H1 (cell line): ENCODE data around the gene HSD11B1L. TPM values are rescaled to one million over a fixed set of nuclear protein-coding genes. Genes with fewer than 3 reads are reported as not detected.

Experiments
- CTCF ChIA-PET: fragments of 300-600 bp; sonication (Branson Sonifier 250); formaldehyde crosslinking; loops from one replicate; lab custom pipeline; 2021; ENCODE audit not compliant: partially characterized antibody; lab: Charles Lee
- POLR2A ChIA-PET: fragments of 300-600 bp; sonication (Branson Sonifier 250); formaldehyde crosslinking; loops from one replicate; lab custom pipeline; 2021; ENCODE audit warnings: inconsistent platforms; ENCODE audit not compliant: partially characterized antibody; lab: Charles Lee
- DNase-seq, 2 experiments: peaks; one replicate each; pipeline versions ENCODE4 v3.0.0 to v3.0.0-alpha.2; 2010 to 2022; ENCODE audit warnings: low spot score in 2 of 2, low read depth in 1 of 2, mixed read lengths in 1 of 2
- FAIRE-seq: peaks from 2 replicates; lab custom pipeline; 2011; peaks lifted over from hg19 to GRCh38; lab: Jason Lieb, UNC
- H2AFZ ChIP-seq: 2 replicates; pipeline ENCODE4 v1.8.1; 2012; ENCODE audit warnings: low read length, inconsistent platforms
- H2AK5ac ChIP-seq: 2 replicates; pipeline ENCODE4 v1.6.1; 2013; ENCODE audit warnings: low read depth, low read length
- H2BK120ac ChIP-seq: replicated peaks from 2 replicates; pipeline ENCODE3; 2013; ENCODE audit warnings: low read depth, low read length, inconsistent platforms
- H2BK12ac ChIP-seq: 2 replicates; pipeline ENCODE4 v1.6.1; 2013; ENCODE audit warnings: low read depth, low read length
- H2BK15ac ChIP-seq: 2 replicates; pipeline ENCODE4 v1.6.1; 2013; ENCODE audit warnings: low read length
- H2BK20ac ChIP-seq: 2 replicates; pipeline ENCODE4 v1.6.1; 2013; ENCODE audit warnings: low read length
- H2BK5ac ChIP-seq: 2 replicates; pipeline ENCODE4 v1.6.1; 2013; ENCODE audit warnings: low read depth, low read length
- H3K14ac ChIP-seq: 2 replicates; pipeline ENCODE4 v1.6.1; 2013; ENCODE audit warnings: inconsistent platforms; ENCODE audit not compliant: insufficient read length
- H3K18ac ChIP-seq: 2 replicates; pipeline ENCODE4 v1.6.1; 2013; ENCODE audit warnings: low read length; ENCODE audit errors: extremely low read depth
- H3K23ac ChIP-seq: 2 replicates; pipeline ENCODE4 v1.6.1; 2013; ENCODE audit warnings: inconsistent platforms; ENCODE audit not compliant: insufficient read length
- H3K23me2 ChIP-seq: 2 replicates; pipeline ENCODE4 v1.6.1; 2013; ENCODE audit warnings: low read depth, low read length
- H3K27ac ChIP-seq: 2 replicates; pipeline ENCODE4 v1.6.1; 2011; ENCODE audit warnings: low read depth, low read length, inconsistent platforms
- H3K27me3 ChIP-seq, 4 experiments: replicated peaks in 1 of 4; 1 replicate in 1 of 4; 2 replicates in 3 of 4; pipeline versions ENCODE4 v1.6.1 to v1.8.1; 2011 to 2013; ENCODE audit warnings: low read length in 3 of 4, mild to moderate bottlenecking in 3 of 4, inconsistent platforms in 2 of 4, mixed read lengths in 2 of 4, moderate library complexity in 1 of 4; ENCODE audit not compliant: control insufficient read depth in 3 of 4, insufficient read depth in 3 of 4; ENCODE audit errors: extremely low read depth in 1 of 4
- H3K36me3 ChIP-seq, 4 experiments: 2 replicates each; pipeline versions ENCODE4 v1.6.1 to v1.8.1; 2011 to 2013; ENCODE audit warnings: mild to moderate bottlenecking in 4 of 4, low read length in 3 of 4, moderate library complexity in 2 of 4, control low read depth in 1 of 4, inconsistent platforms in 1 of 4; ENCODE audit not compliant: insufficient read depth in 4 of 4, control insufficient read depth in 2 of 4
- H3K4ac ChIP-seq: replicated peaks from 2 replicates; pipeline ENCODE3; 2013; ENCODE audit warnings: low read length, low read depth, mixed read lengths, inconsistent platforms; ENCODE audit not compliant: insufficient read length
- H3K4me1 ChIP-seq, 4 experiments: replicated peaks in 1 of 4; 1 replicate in 1 of 4; 2 replicates in 3 of 4; pipeline versions ENCODE4 v1.6.1 to v1.8.1; 2011 to 2013; ENCODE audit warnings: low read length in 3 of 4, inconsistent platforms in 2 of 4, mixed read lengths in 1 of 4; ENCODE audit not compliant: insufficient read depth in 4 of 4, control insufficient read depth in 3 of 4
- H3K4me2 ChIP-seq, 2 experiments: 2 replicates each; pipeline versions ENCODE4 v1.6.1 to v1.8.1; 2011 to 2013; ENCODE audit warnings: low read depth in 2 of 2, low read length in 2 of 2, control low read depth in 1 of 2, inconsistent platforms in 1 of 2, mild to moderate bottlenecking in 1 of 2; ENCODE audit not compliant: insufficient read depth in 1 of 2
- H3K4me3 ChIP-seq, 4 experiments: fragments of 200-600, 300-600 bp in 1 of 4; sonication (generic), shearing (Covaris generic), sonication (Bioruptor Twin) in 1 of 4; 2 replicates each; pipeline versions ENCODE4 v1.5.1 to v1.8.1; 2011 to 2016; ENCODE audit warnings: low read length in 4 of 4, low read depth in 3 of 4, control low read depth in 2 of 4, inconsistent platforms in 2 of 4, mild to moderate bottlenecking in 2 of 4, mixed read lengths in 1 of 4, moderate library complexity in 1 of 4; ENCODE audit not compliant: insufficient read depth in 2 of 4; ENCODE audit errors: extremely low read depth in 1 of 4
- H3K56ac ChIP-seq: replicated peaks from 2 replicates; pipeline ENCODE3; 2013; ENCODE audit warnings: low read depth, mild to moderate bottlenecking, mixed read lengths, low read length, inconsistent platforms; ENCODE audit not compliant: insufficient read length
- H3K79me1 ChIP-seq: 2 replicates; pipeline ENCODE4 v1.6.1; 2013; ENCODE audit warnings: low read depth, low read length, control low read depth
- H3K79me2 ChIP-seq, 2 experiments: 2 replicates each; pipeline versions ENCODE4 v1.6.1 to v1.8.1; 2012 to 2013; ENCODE audit warnings: low read length in 2 of 2, mild to moderate bottlenecking in 2 of 2, inconsistent platforms in 1 of 2; ENCODE audit not compliant: insufficient read depth in 2 of 2, control insufficient read depth in 1 of 2
- H3K9ac ChIP-seq, 4 experiments: replicated peaks in 1 of 4; 1 replicate in 1 of 4; 2 replicates in 3 of 4; pipeline versions ENCODE4 v1.6.1 to v1.8.1; 2011 to 2013; ENCODE audit warnings: low read depth in 3 of 4, low read length in 3 of 4, control low read depth in 2 of 4, mild to moderate bottlenecking in 2 of 4, moderate library complexity in 2 of 4, inconsistent platforms in 1 of 4; ENCODE audit errors: extremely low read depth in 1 of 4
- H3K9me3 ChIP-seq, 2 experiments: 2 replicates each; pipeline versions ENCODE4 v1.6.1 to v1.8.1; 2012 to 2013; ENCODE audit warnings: mild to moderate bottlenecking in 2 of 2, moderate library complexity in 2 of 2, control low read depth in 1 of 2, inconsistent platforms in 1 of 2, low read depth in 1 of 2, low read length in 1 of 2, mixed read lengths in 1 of 2; ENCODE audit not compliant: insufficient read depth in 2 of 2
- H4K20me1 ChIP-seq, 2 experiments: replicated peaks in 1 of 2; 2 replicates each; pipeline versions ENCODE3 to v1.8.1; 2011 to 2013; ENCODE audit warnings: inconsistent platforms in 2 of 2, low read length in 2 of 2, mild to moderate bottlenecking in 1 of 2; ENCODE audit not compliant: insufficient read depth in 2 of 2, control insufficient read depth in 1 of 2
- H4K5ac ChIP-seq: 2 replicates; pipeline ENCODE4 v1.6.1; 2013; ENCODE audit warnings: low read length, low read depth, mixed read lengths, inconsistent platforms; ENCODE audit not compliant: insufficient read length
- H4K8ac ChIP-seq: 2 replicates; pipeline ENCODE4 v1.8.0; 2013; ENCODE audit warnings: mild to moderate bottlenecking, moderate library complexity, low read length, inconsistent platforms; ENCODE audit not compliant: insufficient read depth; ENCODE audit errors: extremely low read depth
- H4K91ac ChIP-seq: replicated peaks from 2 replicates; pipeline ENCODE3; 2013; ENCODE audit warnings: low read length, mixed read lengths, inconsistent platforms; ENCODE audit not compliant: insufficient read length
- ATF3 ChIP-seq: IDR thresholded peaks from 2 replicates; pipeline ENCODE4 v1.6.1; 2011; ENCODE audit warnings: low read depth, mild to moderate bottlenecking, low read length; ENCODE audit not compliant: insufficient read depth
- CBX5 ChIP-seq: fragments of 300-800, 300-1000 bp; sonication (generic); IDR thresholded peaks from 2 replicates; pipeline ENCODE4 v1.7.1; 2016; ENCODE audit warnings: antibody characterized with exemption, low read length, low read depth
- CREB1 ChIP-seq: IDR thresholded peaks from 2 replicates; pipeline ENCODE4 v1.6.1; 2012; ENCODE audit warnings: inconsistent platforms
- CTBP2 ChIP-seq: IDR thresholded peaks from 2 replicates; pipeline ENCODE4 v1.7.0; 2011; ENCODE audit warnings: borderline replicate concordance, mild to moderate bottlenecking, moderate library complexity, mixed read lengths, low read length; ENCODE audit not compliant: insufficient read depth, insufficient read length
- CTCF ChIP-seq, 3 experiments: IDR thresholded peaks; 1 replicate in 2 of 3; 2 replicates in 1 of 3; pipeline versions ENCODE4 v1.5.1 to v1.6.1; 2011; ENCODE audit warnings: low read length in 3 of 3, mild to moderate bottlenecking in 3 of 3, inconsistent platforms in 2 of 3, low read depth in 1 of 3, moderate library complexity in 1 of 3; ENCODE audit not compliant: insufficient read depth in 1 of 3; ENCODE audit errors: control extremely low read depth in 1 of 3
- HDAC2 ChIP-seq, 2 experiments: fragments of 300-600 bp in 1 of 2; sonication (generic) in 1 of 2; IDR thresholded peaks; 2 replicates each; pipeline ENCODE4 v1.6.1; 2011 to 2012; ENCODE audit warnings: low read depth in 2 of 2, low read length in 2 of 2, mild to moderate bottlenecking in 2 of 2, moderate library complexity in 2 of 2, borderline replicate concordance in 1 of 2, inconsistent platforms in 1 of 2
- MAX ChIP-seq: IDR thresholded peaks from 2 replicates; pipeline ENCODE4 v1.6.1; 2012; ENCODE audit warnings: inconsistent platforms
- RAD21 ChIP-seq, 2 experiments: IDR thresholded peaks in 1 of 2; conservative IDR thresholded peaks in 1 of 2; 2 replicates each; pipeline ENCODE4 v1.6.1; 2011; ENCODE audit warnings: low read depth in 2 of 2, low read length in 2 of 2, improper control_type of control experiment in 1 of 2, inconsistent platforms in 1 of 2, mild to moderate bottlenecking in 1 of 2, moderate library complexity in 1 of 2
- RXRA ChIP-seq: IDR thresholded peaks from 2 replicates; pipeline ENCODE4 v1.6.1; 2011; ENCODE audit warnings: low read depth, mild to moderate bottlenecking, low read length, moderate library complexity; ENCODE audit not compliant: insufficient read depth
- WGBS, 2 experiments: shearing (Covaris generic) in 1 of 2; methylation state at CpG; one replicate each; pipeline versions ENCODE4 v1.1.6 to v1.1.7; 2013 to 2015; ENCODE audit warnings: low lambda C conversion rate in 2 of 2, mixed read lengths in 2 of 2, inconsistent platforms in 1 of 2, low coverage in 1 of 2, missing lambda C conversion rate in 1 of 2; ENCODE audit not compliant: insufficient replicate concordance in 2 of 2, insufficient coverage in 1 of 2, insufficient read length in 1 of 2; ENCODE audit errors: extremely low coverage in 1 of 2, missing lambda C conversion rate in 1 of 2; 5-methylcytosine and 5-hydroxymethylcytosine counted together
- polyA plus RNA-seq, 7 experiments: library from polyadenylated mRNA; depleted of rRNA in 3 of 7; stranded (reverse) in 5 of 7; unstranded in 2 of 7; fragments of >200 nt in 5 of 7; fragments of 200-250 nt in 2 of 7; gene quantifications; 1 replicate in 5 of 7; 2 replicates in 1 of 7; 4 replicates in 1 of 7; pipeline versions ENCODE4 v1.2.1 to v1.2.3, GENCODE V29; 2011 to 2013; ENCODE audit warnings: missing spikeins in 2 of 7, mixed read lengths in 2 of 7
- total RNA-seq: library from RNA; stranded (reverse); fragmentation: NEBNext Ultra II Directional; extraction: Animal tissue kit (Norgen Biotek cat#: 25700); gene quantifications from 2 replicates; pipeline ENCODE4 v1.2.1, GENCODE V29; 2021

HSD11B1L gene
- total and polyA plus RNA-seq, 2 of the 8 experiments (the other 6 are each of a cell fraction or from before 2014, with no cell fraction given) = 8.2 to 20.6 TPM

GRCh38 chr19:5635427-5635826 lies 45.4 kb upstream of the HSD11B1L start:
- POLR2A ChIA-PET = interaction anchor here (0.9 to 1.6 kb wide), 6 partner anchors 11 to 56 kb away, joined by 3 to 5 read pairs (median 3); partner anchors contain the start of genes RPL36, SAFB and SAFB2
- WGBS, 2 experiments = 95% methylated on average over 6 of the region's 6 CpGs; no CpG with 5 or more reads in 1 of the 2 experiments
- no peak overlapping the region for H4K5ac ChIP-seq
- no peak for TF ChIP-seq CREB1
- TF ChIP-seq CBX5 = no peak
- no peak for TF ChIP-seq CTCF (IDR thresholded peaks at IDR 0.05; ENCODE audit: control extremely low read depth in 1 of 3, insufficient read depth in 1 of 3, low read depth in 1 of 3, low read length in 3 of 3)
- no peak for TF ChIP-seq RXRA
- no peak for TF ChIP-seq HDAC2 (IDR thresholded peaks at IDR 0.05; ENCODE audit: borderline replicate concordance in 1 of 2, low read depth in 2 of 2, low read length in 2 of 2)
- TF ChIP-seq RAD21 (IDR thresholded peaks at IDR 0.05 in 1 of 2, conservative IDR thresholded peaks at IDR 0.05 in 1 of 2; ENCODE audit: low read depth in 2 of 2, low read length in 2 of 2) = no peak
- TF ChIP-seq ATF3 = no peak
- TF ChIP-seq MAX = no peak
- no peak for TF ChIP-seq CTBP2

More at GRCh38 chr19:5635427-5635826, 45.4 kb upstream of the HSD11B1L start:
- Histone ChIP-seq H3K18ac (no peak overlapping the region), H2AK5ac (no peak overlapping the region), H3K9ac (no peak overlapping the region), H3K9me3 (no peaks in the 10 kb centered on the region), H3K4me3 (no peak overlapping the region), H2BK120ac (no peak overlapping the region), H2AFZ (no peak overlapping the region), H2BK5ac (no peak overlapping the region), H4K8ac (no peak overlapping the region), H3K4ac (no peak overlapping the region), H3K27me3 (no peaks in the 10 kb centered on the region), H3K4me1 (no peaks in the 10 kb centered on the region; a peak in 1 of 7 replicates), H4K91ac (no peak overlapping the region), H2BK20ac (no peak overlapping the region), H4K20me1 (peaks cover 22 to 25% of the 10 kb centered on the region in 2 experiments), H3K23me2 (no peaks in the 10 kb centered on the region), H3K23ac (no peak overlapping the region), H3K56ac (no peak overlapping the region), H3K79me1 (peaks cover 9% of the 10 kb centered on the region; the same call in 1 of the 2 replicates), H3K79me2 (peaks cover 22 to 93% of the 10 kb centered on the region in 2 experiments), H3K14ac (no peak overlapping the region), H3K4me2 (no peak overlapping the region), H2BK15ac (no peak overlapping the region), H2BK12ac (no peak overlapping the region), H3K36me3 (peaks cover 0 to 3% (median 0%) of the 10 kb centered on the region in 4 experiments; a peak in 2 of 8 replicates), H3K27ac (no peak overlapping the region)
- DNase-seq (no peak), FAIRE-seq (no peak)
- CTCF ChIA-PET = interaction anchor here (0.7 to 1.4 kb wide), 3 partner anchors 22 to 54 kb away, joined by 3 read pairs; no protein-coding TSS in a partner anchor
